ENCODE measurements around the gene CSF2RB.

Gene CSF2RB

DNA sequence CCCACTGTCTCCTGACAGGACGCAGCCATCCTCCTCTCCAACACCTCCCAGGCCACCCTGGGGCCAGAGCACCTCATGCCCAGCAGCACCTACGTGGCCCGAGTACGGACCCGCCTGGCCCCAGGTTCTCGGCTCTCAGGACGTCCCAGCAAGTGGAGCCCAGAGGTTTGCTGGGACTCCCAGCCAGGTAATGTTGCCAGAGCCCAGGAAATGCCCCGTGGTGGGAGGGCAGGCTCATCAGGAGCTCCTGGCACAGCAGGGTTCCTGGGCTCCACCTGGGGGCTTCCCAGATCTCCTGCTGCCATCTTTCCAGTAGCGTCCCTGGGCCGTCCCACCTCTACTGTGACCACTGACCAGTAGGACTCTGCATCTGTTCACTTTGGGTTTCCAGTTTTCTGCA is 16.2 kb downstream of the CSF2RB start:
- no peak overlapping the region for H3K4me3 ChIP-seq

DNA sequence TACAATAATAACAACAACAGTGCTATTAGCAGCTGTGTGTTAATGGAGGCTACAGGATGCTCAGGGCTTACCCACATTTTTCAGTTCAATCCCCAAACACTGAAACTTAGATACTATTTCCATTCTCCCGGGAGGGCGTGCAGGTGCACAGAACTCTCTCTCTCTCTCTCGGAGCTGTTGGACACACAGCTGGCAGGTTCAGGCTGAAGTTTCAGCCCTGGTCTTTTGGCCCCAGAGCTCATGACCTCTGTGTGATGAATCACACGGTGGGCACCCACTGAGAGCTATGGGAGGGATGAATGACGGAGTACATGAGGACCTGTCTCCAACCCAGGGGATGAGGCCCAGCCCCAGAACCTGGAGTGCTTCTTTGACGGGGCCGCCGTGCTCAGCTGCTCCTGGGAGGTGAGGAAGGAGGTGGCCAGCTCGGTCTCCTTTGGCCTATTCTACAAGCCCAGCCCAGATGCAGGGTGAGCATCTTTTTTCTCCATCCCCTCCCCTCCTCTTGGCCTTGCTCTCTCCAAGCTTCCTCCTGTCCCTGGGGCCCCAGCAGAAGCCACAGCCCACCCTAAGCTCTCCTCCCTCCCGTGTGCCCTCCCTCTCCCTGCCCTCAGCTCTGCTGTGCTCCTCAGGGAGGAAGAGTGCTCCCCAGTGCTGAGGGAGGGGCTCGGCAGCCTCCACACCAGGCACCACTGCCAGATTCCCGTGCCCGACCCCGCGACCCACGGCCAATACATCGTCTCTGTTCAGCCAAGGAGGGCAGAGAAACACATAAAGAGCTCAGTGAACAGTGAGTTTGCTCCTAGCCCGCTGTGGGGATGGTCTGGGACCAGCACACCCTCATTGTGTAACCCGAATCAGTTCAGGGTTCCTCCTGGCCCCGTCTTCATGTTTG is 16.9 kb downstream of the CSF2RB start:
- Histone ChIP-seq H3K27me3 (ENCODE audit: low read depth) (peaks cover 4% of the 10 kb centered on the region), H3K4me1 (no peaks in the 10 kb centered on the region), H3K4me3 (no peak overlapping the region), H3K9me3 (no peaks in the 10 kb centered on the region), H3K36me3 (replicated peaks) (no peaks in the 10 kb centered on the region)
- DNase-seq (ENCODE audit: low spot score in 2 of 2), result no peak
- in situ Hi-C loops (cut with MboI; ENCODE audit: low sequenced_read_pairs), result no loop called here

More for the DNA sequence above, 16.2 kb downstream of the CSF2RB start:
- no peaks in the 10 kb centered on the region for H3K4me1 ChIP-seq
- in situ Hi-C loops (cut with MboI; ENCODE audit: low sequenced_read_pairs), result no loop called here
- no peaks in the 10 kb centered on the region for H3K9me3 ChIP-seq
- no peaks in the 10 kb centered on the region for H3K36me3 ChIP-seq (replicated peaks)
- peaks cover 4% of the 10 kb centered on the region for H3K27me3 ChIP-seq (ENCODE audit: low read depth)
- DNase-seq (ENCODE audit: low spot score in 2 of 2), result no peak

DNA sequence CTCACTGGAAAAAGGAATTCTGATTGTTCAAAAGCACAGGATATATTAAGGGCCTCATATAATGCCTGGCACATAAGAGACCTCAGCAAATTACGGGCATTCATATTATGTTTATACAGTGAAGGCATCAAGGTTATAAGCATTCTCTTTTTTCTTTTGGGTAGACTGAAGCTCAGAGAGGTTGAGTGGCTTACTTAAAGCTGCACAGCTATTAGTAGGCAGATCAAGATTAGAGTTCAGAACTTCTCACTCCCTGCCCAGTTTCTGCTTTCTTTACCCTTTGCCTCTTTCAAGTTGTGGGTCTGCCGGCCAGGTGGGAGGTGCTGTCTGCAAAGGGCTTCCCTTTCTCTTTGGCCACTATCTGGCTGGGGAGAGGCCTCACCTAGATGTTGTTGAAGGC is 18.0 kb downstream of the CSF2RB start:
- Histone ChIP-seq H3K4me1 (no peaks in the 10 kb centered on the region), H3K9me3 (no peaks in the 10 kb centered on the region), H3K36me3 (replicated peaks) (no peaks in the 10 kb centered on the region), H3K4me3 (no peak overlapping the region), H3K27me3 (ENCODE audit: low read depth) (peaks cover 4% of the 10 kb centered on the region)
- no peak for DNase-seq (ENCODE audit: low spot score in 2 of 2)
- in situ Hi-C loops (cut with MboI; ENCODE audit: low sequenced_read_pairs), result no loop called here

DNA sequence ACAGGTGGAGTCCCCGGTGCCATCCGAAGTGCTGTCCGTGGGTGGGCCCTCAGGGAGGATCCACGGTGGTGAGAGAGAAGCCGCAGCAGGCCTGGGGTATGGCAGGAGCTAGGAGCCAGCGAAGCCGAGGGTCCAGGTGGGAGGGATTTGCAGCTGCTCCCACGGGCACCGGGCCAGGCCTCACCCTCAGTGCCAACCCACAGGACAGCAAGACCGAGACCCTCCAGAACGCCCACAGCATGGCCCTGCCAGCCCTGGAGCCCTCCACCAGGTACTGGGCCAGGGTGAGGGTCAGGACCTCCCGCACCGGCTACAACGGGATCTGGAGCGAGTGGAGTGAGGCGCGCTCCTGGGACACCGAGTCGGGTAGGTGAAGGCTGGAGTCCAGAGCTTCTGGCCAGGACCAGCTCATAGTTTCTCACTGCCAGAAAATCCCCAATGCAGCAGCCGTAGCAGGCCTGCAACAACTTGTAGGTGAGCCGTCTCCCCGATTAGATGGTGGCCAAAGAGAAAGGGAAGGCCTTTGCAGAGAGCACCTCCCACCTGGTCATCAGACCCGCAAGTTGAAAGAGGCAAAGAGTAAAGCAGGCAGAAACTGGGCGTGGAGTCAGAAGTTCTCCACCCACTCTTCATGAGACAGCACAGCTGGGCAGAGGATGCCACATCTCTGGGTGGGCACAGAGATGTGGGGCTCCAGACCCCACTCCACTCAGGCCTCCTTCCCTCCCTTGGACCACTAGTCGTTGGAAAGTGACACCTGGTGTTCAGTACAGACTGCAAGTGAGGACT is 20.4 kb downstream of the CSF2RB start:
- Histone ChIP-seq H3K27me3 (ENCODE audit: low read depth) (peaks cover 4% of the 10 kb centered on the region), H3K36me3 (replicated peaks) (no peaks in the 10 kb centered on the region), H3K4me3 (no peak overlapping the region), H3K4me1 (no peaks in the 10 kb centered on the region), H3K9me3 (no peaks in the 10 kb centered on the region)
- DNase-seq (ENCODE audit: low spot score in 2 of 2), result no peak
- in situ Hi-C loops (cut with MboI; ENCODE audit: low sequenced_read_pairs), result no loop called here

DNA sequence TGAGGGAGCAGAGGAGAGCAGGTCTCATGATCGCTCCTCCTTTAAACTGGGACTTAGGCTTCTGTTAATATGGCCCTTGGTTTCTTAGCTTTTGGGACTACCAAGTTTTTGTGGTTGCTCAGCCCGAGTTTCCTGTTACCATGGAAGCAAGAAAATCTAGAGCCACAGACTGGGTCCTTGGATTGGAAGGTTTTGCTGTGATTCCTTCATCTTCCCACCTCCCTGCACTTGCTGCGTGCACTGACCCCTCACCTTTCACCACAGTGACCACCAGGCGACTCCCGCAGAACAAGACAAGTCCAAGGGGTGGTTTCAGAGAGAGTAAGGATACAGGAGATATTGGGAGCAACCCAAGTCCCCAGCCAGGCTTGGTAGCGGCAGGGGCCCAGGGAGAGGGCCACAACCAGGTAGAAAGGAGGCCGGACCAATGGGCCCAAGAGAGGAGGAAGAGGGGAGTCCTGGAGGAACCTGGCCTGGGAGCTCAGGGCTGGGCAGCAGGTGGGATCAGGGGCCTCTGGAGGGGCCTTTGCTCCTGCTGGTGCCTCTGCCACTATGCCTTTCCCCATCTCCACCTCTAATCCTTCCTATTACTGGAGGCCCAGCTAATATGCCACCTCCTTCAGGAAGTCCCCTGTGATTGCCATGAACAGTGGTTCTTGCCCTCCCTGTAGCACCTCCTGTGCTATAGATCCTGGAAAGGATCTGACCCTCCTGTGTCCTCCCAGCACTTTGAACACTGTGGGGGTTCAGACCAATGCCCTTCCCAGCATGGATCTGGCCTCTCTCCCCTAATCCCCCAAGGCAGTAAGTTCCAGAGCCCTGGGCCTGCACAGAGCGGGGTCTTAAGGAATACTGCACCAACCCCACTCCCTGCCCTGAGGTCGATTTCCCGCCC is 21.2 kb downstream of the CSF2RB start:
- in situ Hi-C loops (cut with MboI; ENCODE audit: low sequenced_read_pairs), result no loop called here
- Histone ChIP-seq H3K4me1 (no peaks in the 10 kb centered on the region), H3K27me3 (ENCODE audit: low read depth) (peaks cover 4% of the 10 kb centered on the region), H3K4me3 (no peak overlapping the region), H3K36me3 (replicated peaks) (no peaks in the 10 kb centered on the region), H3K9me3 (no peaks in the 10 kb centered on the region)
- no peak for DNase-seq (ENCODE audit: low spot score in 2 of 2)

DNA sequence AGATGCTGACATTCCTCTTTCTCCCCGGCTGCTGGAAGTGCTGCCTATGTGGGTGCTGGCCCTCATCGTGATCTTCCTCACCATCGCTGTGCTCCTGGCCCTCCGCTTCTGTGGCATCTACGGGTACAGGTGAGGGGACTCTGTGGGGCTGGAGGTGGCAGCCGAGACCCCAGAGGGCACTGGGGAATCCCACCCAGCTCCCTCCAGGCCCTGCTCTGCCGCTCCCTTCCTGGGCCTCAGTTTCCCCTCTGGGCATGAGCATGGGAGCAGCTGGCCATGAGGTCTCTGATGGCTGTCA is 21.8 kb downstream of the CSF2RB start:
- Histone ChIP-seq H3K36me3 (replicated peaks) (no peaks in the 10 kb centered on the region), H3K4me1 (no peaks in the 10 kb centered on the region), H3K9me3 (no peaks in the 10 kb centered on the region), H3K27me3 (ENCODE audit: low read depth) (peaks cover 4% of the 10 kb centered on the region), H3K4me3 (no peak overlapping the region)
- in situ Hi-C loops (cut with MboI; ENCODE audit: low sequenced_read_pairs), result no loop called here
- no peak for DNase-seq (ENCODE audit: low spot score in 2 of 2)

DNA sequence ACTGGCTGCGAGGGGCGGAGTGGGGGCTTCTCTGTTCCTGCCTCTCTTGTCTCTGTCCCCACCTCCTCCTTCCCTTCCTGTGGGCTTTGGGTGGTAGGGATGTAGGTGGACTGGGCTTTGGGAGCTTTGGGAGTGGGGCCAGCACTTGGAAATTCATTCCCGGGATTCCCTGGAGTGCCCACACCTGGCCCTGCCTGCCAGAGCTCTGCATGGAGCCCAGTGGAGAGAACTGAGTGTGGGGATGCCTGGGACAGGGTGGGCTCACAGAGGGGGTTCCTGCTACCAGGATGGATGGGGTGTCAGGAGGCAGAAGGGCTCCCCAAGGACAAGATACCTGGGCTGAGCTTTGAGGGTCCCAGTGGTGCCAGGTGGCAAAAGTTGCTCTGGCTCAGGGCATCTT is 22.3 kb downstream of the CSF2RB start:
- Histone ChIP-seq H3K4me1 (no peaks in the 10 kb centered on the region), H3K9me3 (no peaks in the 10 kb centered on the region), H3K4me3 (no peak overlapping the region), H3K36me3 (replicated peaks) (no peaks in the 10 kb centered on the region), H3K27me3 (ENCODE audit: low read depth) (peaks cover 4% of the 10 kb centered on the region)
- no peak for DNase-seq (ENCODE audit: low spot score in 2 of 2)
- in situ Hi-C loops (cut with MboI; ENCODE audit: low sequenced_read_pairs), result no loop called here

DNA sequence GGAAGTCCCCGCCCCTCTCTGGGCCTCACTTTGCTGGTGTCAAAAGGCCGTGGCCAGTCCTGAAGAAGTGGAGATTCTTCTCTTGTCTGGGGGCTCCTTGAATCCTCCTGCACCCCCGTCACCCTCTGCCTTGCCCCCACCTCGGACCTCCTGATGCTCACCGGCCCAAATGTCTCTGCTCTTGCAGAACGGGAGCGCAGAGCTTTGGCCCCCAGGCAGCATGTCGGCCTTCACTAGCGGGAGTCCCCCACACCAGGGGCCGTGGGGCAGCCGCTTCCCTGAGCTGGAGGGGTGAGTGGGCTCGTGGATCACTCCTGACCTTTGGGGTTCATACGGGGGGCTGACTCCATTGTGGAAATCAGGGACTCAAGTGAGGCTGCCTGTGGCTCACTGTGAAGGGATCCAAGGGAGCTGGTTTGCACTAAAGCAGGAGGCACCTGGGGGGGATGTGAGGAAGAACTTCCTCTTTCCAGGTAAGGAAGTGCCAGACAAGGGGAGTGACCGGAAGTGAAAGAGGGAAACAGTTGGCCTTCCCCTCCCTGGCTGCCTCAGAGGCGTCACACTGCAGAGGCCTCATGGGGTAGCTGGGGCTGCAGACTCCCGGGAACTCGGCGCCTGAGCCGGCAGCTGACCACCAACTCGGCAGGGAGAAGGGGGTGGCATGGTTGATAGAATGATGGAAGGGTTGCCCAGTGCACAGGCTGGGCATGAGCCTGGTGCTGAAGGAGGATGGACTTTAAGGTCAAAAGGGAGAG is 23.1 kb downstream of the CSF2RB start:
- H3K27me3 ChIP-seq (ENCODE audit: low read depth), result peaks cover under 1% of the 10 kb centered on the region
- H3K4me3 ChIP-seq, result no peak overlapping the region
- in situ Hi-C loops (cut with MboI; ENCODE audit: low sequenced_read_pairs), result no loop called here
- H3K9me3 ChIP-seq, result no peaks in the 10 kb centered on the region
- H3K4me1 ChIP-seq, result no peaks in the 10 kb centered on the region
- no peak for DNase-seq (ENCODE audit: low spot score in 2 of 2)
- no peaks in the 10 kb centered on the region for H3K36me3 ChIP-seq (replicated peaks)

DNA sequence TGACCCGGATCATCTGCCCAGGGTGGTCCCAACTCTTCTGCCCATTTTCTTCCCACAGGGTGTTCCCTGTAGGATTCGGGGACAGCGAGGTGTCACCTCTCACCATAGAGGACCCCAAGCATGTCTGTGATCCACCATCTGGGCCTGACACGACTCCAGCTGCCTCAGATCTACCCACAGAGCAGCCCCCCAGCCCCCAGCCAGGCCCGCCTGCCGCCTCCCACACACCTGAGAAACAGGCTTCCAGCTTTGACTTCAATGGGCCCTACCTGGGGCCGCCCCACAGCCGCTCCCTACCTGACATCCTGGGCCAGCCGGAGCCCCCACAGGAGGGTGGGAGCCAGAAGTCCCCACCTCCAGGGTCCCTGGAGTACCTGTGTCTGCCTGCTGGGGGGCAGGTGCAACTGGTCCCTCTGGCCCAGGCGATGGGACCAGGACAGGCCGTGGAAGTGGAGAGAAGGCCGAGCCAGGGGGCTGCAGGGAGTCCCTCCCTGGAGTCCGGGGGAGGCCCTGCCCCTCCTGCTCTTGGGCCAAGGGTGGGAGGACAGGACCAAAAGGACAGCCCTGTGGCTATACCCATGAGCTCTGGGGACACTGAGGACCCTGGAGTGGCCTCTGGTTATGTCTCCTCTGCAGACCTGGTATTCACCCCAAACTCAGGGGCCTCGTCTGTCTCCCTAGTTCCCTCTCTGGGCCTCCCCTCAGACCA is 24.0 kb downstream of the CSF2RB start:
- in situ Hi-C loops (cut with MboI; ENCODE audit: low sequenced_read_pairs), result no loop called here
- no peaks in the 10 kb centered on the region for H3K36me3 ChIP-seq (replicated peaks)
- no peaks in the 10 kb centered on the region for H3K27me3 ChIP-seq (ENCODE audit: low read depth)
- H3K9me3 ChIP-seq, result no peaks in the 10 kb centered on the region
- H3K4me3 ChIP-seq, result no peak overlapping the region
- H3K4me1 ChIP-seq, result no peaks in the 10 kb centered on the region
- DNase-seq (ENCODE audit: low spot score in 2 of 2), result no peak

DNA sequence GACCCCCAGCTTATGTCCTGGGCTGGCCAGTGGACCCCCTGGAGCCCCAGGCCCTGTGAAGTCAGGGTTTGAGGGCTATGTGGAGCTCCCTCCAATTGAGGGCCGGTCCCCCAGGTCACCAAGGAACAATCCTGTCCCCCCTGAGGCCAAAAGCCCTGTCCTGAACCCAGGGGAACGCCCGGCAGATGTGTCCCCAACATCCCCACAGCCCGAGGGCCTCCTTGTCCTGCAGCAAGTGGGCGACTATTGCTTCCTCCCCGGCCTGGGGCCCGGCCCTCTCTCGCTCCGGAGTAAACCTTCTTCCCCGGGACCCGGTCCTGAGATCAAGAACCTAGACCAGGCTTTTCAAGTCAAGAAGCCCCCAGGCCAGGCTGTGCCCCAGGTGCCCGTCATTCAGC is 24.6 kb downstream of the CSF2RB start:
- Histone ChIP-seq H3K4me3 (no peak overlapping the region), H3K27me3 (ENCODE audit: low read depth) (no peaks in the 10 kb centered on the region), H3K36me3 (replicated peaks) (no peaks in the 10 kb centered on the region), H3K4me1 (no peaks in the 10 kb centered on the region), H3K9me3 (no peaks in the 10 kb centered on the region)
- in situ Hi-C loops (cut with MboI; ENCODE audit: low sequenced_read_pairs), result no loop called here
- DNase-seq (ENCODE audit: low spot score in 2 of 2), result no peak

DNA sequence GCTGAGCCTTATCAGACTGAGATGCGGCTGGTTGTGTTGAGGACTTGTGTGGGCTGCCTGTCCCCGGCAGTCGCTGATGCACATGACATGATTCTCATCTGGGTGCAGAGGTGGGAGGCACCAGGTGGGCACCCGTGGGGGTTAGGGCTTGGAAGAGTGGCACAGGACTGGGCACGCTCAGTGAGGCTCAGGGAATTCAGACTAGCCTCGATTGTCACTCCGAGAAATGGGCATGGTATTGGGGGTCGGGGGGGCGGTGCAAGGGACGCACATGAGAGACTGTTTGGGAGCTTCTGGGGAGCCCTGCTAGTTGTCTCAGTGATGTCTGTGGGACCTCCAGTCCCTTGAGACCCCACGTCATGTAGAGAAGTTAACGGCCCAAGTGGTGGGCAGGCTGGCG is 25.5 kb downstream of the CSF2RB start:
- DNase-seq (ENCODE audit: low spot score in 2 of 2), result no peak
- in situ Hi-C loops (cut with MboI; ENCODE audit: low sequenced_read_pairs), result no loop called here
- Histone ChIP-seq H3K36me3 (replicated peaks) (no peaks in the 10 kb centered on the region), H3K4me3 (no peak overlapping the region), H3K9me3 (no peaks in the 10 kb centered on the region), H3K27me3 (ENCODE audit: low read depth) (no peaks in the 10 kb centered on the region), H3K4me1 (no peaks in the 10 kb centered on the region)

DNA sequence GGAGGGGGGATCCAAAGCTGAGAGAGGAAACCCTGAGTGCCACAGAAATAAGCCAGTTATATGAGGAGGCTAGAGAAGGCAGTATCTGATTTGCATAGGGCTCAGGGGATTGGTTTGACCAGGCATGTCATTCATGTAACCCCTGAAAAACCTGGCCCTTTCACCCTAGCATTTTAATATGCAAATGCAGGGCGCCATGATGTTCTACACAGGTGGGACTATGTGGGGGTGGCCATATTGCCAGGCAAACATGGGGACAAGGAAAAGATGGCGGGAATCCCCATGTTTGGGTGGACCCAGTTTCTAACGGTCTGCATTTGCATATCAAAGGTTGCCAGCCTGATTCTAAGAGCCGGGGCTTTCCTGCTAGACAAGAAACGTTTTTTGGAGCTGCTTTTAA is 27.2 kb downstream of the CSF2RB start:
- in situ Hi-C loops (cut with MboI; ENCODE audit: low sequenced_read_pairs), result no loop called here
- no peaks in the 10 kb centered on the region for H3K36me3 ChIP-seq (replicated peaks)
- H3K9me3 ChIP-seq, result no peaks in the 10 kb centered on the region
- DNase-seq (ENCODE audit: low spot score in 2 of 2), result no peak
- H3K4me1 ChIP-seq, result no peaks in the 10 kb centered on the region
- peaks cover 3% of the 10 kb centered on the region; the same call in 1 of the 2 replicates for H3K27me3 ChIP-seq (ENCODE audit: low read depth)
- no peak overlapping the region for H3K4me3 ChIP-seq

DNA sequence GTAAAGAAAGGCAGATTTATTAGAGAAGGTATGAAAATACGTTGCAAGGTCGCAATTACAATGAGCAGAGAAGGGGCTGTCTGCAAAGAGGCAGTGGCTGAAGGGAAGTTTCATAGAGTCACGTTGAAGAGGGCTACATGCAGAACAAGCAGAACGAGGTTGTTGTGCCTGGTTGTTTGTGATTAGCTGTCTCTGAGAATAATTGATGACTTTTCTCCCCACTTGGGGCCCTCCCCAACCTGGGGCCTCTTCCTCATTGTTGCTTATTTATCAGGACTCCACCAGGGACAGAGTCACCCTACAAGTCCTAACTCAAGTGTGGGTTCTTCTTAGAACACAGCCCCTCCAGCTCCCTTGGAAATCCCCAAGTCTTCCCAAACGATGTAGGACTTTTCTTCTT is 29.1 kb downstream of the CSF2RB start:
- H3K9me3 ChIP-seq, result no peaks in the 10 kb centered on the region
- no peaks in the 10 kb centered on the region for H3K4me1 ChIP-seq
- H3K27me3 ChIP-seq (ENCODE audit: low read depth), result peaks cover 3% of the 10 kb centered on the region; the same call in 1 of the 2 replicates
- no peak for DNase-seq (ENCODE audit: low spot score in 2 of 2)
- H3K4me3 ChIP-seq, result no peak overlapping the region
- in situ Hi-C loops (cut with MboI; ENCODE audit: low sequenced_read_pairs), result no loop called here
- H3K36me3 ChIP-seq (replicated peaks), result no peaks in the 10 kb centered on the region
